Stomach (tissue), 4 donors: Measurements from ENCODE around the gene PCBP3.

Source experiments
- EP300 ChIP-seq: sonication (generic); formaldehyde crosslinking; IDR thresholded peaks from one replicate; pipeline ENCODE4 v1.6.1; 2017; ENCODE audit warnings: antibody characterized with exemption
- POLR2A ChIP-seq, 4 donors: fragments of 450-650 bp; IDR thresholded peaks; one replicate each; pipeline ENCODE4 v1.6.1; 2016; ENCODE audit warnings: antibody characterized with exemption in 4 of 4, control low read depth in 2 of 4, mild to moderate bottlenecking in 1 of 4, moderate library complexity in 1 of 4
- POLR2AphosphoS5 ChIP-seq, 3 donors: sonication (generic); formaldehyde crosslinking; IDR thresholded peaks; one replicate each; pipeline ENCODE4 v1.6.1; 2016; ENCODE audit warnings: antibody characterized with exemption in 3 of 3
- TF ChIP-seq, protein P1 (sequence below), 7 experiments: fragments of 450-650 bp in 4 of 7; fragments of 200-600 bp in 3 of 7; sonication (generic) in 3 of 7; IDR thresholded peaks; one replicate each; pipeline ENCODE4 v1.5.1; 2016 to 2019; ENCODE audit warnings: antibody characterized with exemption in 7 of 7, control low read depth in 2 of 7, mild to moderate bottlenecking in 1 of 7

DNA sequence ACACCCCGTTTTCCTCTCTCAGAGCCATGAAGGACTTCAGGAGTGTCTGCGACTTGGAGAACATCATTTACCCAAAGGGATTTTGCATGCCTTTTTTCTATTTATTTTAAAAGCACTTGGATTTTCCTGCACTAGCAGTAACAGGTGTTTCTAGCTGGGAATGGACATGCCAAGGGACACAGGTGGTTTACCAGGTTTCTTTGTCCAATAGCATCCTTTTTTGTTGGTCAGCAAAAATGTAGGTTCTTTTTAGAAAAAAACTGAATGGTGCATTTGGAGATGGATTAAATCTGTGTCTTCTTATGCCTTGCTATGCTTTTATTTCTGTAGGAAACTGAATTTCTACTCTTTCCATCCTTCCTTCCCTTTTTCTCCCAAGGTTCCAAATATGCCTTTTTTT lies 205.3 kb downstream of the PCBP3 start:
- TF ChIP-seq POLR2A (IDR thresholded peaks at IDR 0.05) (no peak), POLR2AphosphoS5 (IDR thresholded peaks at IDR 0.05) (no peak), EP300 (no peak)
- TF ChIP-seq, protein P1, sequence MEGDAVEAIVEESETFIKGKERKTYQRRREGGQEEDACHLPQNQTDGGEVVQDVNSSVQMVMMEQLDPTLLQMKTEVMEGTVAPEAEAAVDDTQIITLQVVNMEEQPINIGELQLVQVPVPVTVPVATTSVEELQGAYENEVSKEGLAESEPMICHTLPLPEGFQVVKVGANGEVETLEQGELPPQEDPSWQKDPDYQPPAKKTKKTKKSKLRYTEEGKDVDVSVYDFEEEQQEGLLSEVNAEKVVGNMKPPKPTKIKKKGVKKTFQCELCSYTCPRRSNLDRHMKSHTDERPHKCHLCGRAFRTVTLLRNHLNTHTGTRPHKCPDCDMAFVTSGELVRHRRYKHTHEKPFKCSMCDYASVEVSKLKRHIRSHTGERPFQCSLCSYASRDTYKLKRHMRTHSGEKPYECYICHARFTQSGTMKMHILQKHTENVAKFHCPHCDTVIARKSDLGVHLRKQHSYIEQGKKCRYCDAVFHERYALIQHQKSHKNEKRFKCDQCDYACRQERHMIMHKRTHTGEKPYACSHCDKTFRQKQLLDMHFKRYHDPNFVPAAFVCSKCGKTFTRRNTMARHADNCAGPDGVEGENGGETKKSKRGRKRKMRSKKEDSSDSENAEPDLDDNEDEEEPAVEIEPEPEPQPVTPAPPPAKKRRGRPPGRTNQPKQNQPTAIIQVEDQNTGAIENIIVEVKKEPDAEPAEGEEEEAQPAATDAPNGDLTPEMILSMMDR (IDR thresholded peaks at IDR 0.05): no peak
